GM18499 (cell line): ENCODE results near the gene UIMC1.

Experiments used
- ATAC-seq: cut with Tn5 transposase; IDR thresholded peaks from one replicate; pipeline ENCODE4 v1.9.1; 2021; ENCODE audit warnings: moderate number of reproducible peaks; ENCODE audit not compliant: insufficient read depth, unreplicated experiment

UIMC1 gene

DNA sequence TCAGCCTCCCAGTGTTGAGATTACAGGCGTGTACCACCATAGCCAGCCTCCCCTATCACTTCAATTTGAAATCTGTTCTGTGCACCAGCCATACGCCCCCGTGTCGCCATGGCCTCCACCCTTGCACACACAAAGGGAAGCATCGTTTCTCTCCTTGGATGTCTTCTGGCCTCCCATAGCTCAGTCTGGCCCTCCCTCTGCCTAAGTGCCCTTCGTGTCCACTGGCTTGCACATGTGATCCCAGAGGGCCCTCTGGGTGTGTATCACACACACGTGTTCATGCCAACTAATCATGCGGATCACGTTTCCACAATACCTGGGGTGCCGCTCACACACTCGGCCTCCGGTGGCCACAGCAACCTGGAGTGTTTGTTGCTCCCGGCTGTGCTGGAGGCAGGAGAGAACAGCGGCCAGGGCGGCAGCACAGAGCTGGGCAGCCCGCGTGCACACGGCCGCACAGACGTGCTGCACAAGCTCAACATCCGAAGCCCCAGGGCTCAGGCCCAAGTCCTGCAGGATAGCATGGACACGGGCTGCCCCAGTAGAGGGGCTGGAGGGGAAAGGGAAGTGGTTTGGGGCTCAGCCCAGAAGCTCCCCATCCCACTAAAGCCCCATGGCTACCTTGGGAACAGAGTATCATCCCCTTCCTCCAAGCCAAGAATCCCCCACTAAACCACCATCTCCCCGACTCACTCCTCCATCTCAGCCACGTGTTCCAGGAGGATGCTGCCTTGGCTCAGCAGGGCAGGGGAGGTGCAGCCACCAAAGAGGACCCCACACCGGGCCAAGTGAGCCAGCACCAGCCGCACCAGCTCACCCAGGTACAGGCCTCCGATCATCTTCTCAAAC lies 118.3 kb downstream of the UIMC1 start:
- ATAC-seq, result no peak

DNA sequence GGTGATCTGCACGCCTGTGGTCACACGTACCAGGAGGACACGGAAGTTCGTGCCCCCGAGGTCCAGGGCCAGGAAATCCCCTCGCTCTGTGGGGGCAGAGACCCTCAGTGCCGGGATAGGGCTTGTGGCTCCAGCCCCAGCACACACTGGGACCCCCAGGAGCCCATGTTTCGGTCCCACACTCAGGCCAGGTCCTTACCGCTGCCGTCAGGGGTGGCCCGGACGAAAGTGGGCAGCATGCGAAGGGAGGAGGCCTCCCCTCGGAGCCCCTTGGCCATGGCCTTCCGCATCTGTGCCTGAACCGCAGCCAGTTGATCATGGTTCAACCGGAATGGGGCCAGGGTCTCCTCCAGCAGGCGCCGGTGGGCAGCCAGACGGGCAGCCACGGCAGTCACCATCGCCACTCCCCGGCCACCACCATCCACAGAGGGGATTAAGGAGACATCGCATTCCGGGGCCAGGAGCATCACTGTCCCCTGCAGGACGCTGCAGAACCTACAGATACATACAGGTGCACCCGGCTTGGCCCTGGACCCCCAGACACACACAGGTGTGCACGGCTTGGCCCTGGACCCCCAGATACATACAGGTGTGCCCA lies 119.2 kb downstream of the UIMC1 start:
- no peak for ATAC-seq

DNA sequence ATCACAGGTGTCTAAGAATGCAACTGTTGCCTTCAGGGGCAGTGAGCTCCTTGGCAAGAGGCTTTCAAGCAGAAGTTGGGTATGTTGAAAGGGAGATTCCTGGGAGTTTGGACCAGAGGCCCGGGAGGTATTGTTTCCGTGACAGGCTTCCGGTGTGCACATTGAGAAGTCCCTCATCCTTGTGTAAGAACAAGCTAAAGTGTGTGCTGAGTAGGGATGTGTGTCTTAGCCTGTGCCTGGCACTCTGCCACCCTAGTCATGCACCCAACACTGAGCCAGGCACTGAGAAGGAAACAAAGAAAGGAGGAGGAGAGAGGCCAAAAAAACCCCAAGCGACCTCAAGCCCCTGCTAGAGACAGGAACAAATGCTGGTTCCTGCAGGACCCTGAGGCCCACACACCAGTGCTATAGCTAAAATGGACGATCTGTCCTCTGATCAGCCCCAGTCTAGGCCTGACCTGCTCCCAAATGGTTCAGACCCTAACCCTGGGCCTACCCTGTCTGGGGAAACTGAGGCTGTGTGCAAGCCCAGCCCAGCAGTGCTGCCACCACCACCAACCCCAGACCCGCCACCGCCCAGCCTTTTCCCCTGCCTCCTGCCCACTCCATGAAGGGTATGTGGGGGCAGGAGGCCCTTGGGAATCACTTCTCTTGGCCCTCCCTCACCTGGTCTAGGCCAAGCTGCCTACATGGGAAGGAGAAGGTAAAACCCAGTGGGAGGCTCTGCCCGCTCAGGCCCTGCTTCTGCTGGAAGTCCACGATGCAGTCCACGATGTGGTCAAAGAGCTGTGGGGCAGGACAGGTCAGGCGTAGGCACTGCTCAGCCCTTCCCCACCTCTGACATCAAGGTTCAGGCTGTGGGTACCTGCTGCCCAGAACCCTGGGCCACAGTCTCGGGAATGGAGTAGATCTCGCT lies 120.0 kb downstream of the UIMC1 start:
- ATAC-seq, result no peak

DNA sequence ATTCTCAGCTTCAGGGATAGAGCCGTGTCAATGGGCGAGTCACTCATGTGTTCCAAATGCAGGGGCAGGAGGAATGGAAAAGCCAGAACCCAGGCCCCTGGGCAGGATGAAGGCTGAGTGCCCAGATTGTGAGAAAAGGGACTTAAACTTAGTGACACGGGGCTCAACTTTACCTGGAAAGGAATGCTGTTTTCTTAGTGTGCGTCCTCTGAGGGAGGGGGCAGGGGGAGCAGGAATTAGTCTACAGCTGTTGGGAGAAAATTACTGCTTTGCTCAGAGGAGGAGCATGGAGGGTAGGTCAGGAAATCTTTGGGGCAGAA lies 122.0 kb downstream of the UIMC1 start:
- no peak for ATAC-seq

DNA sequence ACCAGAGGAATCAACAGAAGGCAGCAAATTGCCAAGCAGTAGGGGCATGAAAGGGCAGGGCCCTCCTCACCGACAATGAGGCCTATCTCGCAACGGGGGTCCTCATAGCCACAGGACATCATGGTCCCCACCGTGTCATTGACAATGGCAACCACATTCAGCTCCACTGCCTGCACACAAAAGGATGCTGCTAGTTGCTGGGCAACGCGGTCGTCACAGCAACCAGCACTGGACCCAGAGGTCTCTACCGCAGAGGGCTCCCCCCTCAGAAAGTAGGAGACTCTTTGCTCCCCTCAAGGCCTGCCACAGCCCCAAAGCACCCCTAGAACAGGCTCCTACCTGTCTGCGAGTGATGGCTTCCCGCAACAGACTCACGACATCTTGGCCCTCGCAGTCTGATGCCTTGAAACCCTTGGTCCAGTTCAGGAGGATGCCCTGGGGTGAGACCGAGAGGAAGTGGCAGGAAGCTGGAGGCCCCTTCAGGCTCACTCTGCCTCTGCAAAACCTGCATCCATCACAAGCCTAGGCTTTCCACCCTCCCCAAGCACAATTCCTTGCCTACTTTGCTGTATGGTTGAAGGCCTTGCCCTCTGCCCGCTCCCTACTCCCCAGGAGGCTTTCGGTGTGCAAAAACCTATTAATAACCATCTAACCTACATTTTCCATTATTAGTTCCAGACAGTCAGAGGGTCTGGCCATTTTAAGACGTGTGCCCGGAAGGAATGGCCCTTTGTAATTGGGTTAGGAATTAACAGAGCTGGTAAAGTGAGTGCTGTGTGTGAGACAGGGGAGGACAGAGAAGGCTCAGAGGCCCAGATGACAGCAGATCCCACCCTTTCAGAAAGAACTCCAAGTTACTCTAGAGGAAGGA lies 122.6 kb downstream of the UIMC1 start:
- no peak for ATAC-seq

DNA sequence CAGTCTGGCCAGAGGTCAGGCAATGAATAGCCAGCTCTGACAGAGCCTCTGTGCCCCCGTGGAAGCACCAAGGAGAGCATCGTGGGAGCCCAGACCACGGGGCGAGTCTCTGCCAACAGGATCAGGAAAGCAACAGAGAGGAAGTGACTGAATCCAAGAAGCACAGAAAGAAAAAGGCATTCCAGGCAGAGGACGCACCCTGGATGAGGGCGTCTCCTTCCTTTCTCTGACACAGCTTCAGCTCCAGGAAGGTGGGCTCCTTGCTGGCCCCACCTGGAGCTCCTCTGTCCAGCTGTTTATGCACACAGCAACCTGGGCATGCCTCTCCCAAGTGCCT lies 124.0 kb downstream of the UIMC1 start:
- ATAC-seq, result no peak

DNA sequence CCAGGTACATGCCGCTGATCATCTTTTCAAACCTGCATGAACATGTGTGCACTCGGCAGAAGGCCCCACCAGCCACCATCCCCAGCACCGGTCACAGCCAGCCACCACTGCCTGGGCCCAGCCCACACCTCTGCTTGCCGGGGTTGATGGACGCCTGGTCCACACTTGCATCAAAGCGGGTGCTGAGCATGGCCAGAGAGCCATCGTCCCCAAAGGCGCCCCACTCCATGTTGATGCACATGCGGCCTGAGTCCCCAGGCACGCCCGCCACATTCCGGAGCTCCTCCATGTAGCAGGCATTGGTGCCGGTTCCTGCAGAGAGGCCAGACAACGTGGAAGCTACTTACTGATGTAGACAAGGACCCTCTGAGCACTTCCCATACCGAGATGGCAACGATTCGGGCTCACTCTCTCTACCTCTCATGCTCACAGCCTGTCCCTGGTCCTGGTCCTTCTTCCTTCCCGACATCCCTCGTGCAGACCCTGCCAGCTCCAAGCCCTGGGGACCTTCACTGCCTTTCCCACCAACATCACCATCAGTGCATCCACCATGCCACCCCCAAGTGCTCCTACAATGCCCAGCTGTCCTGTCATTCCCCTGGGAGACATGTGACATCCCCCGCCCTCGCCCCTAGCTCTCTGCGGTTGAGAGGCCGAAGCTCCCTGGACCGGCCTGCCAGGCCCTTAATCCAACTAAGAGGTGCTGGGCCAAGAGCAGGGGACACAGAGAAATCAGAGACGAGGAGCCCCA lies 124.6 kb downstream of the UIMC1 start:
- ATAC-seq, result no peak

DNA sequence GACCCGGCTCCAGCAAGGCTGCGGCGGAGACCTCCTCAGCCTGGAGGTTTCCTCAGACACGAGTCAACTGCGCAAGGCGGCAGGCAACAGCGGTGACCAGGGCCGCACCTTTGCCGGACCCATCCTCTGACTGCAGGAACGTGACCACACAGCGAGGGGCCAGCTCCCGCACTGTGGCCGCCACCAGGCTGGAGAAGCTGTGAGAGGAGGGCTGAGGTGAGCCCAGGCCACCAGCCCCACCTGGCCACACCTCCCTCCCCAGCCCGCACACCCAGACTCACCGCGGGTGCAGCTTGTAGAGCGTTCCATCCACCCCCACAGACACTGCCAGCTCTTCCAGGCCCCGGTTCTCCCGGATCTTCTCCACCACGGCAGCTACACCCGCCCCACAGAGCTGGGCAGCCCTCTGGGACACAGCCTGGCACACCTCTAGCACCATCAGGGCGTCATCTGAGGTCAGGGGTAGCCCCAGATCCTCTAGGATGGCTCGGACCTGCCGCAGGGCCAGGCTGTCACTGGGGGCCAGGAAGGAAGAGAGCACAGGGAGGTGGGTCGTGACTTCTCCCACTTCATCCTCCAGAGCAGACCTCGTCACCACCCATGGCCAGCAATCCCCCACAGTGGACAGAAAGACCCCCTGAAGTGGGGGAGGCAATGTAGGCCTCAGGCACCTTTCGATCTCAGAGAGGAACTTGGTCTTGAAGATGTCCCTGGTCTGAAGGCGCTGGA lies 125.4 kb downstream of the UIMC1 start:
- no peak for ATAC-seq

DNA sequence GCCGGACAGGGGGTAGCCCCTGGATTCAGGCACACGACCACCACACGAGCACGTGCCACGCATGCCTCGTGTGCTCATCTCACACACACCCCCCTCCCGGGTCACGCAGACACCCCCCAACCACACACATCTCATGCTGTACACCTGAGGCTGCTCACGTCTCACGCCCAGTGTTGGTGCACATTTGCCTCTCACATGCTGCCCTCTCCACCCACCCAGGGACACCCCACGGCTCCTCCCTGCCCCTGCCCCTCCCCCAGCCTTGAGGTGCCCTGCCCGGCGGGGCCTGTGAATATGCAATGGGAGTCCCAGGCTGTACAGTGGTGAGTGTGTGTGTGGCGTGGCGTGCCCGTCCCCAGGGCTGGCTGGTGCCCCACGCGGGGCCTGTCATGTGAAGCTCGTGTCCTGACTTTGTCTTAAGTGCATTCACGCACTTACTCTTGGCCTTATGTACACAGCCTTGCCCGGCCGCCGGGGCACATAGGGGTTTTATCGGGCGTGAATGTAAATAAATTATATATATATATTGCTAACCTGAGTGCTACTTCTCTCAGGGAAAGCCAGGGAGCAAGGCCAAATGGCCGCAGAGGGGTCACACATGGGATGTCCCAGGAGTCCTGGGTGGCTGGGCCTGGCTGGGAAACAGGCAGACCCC lies 126.1 kb downstream of the UIMC1 start:
- no peak for ATAC-seq

DNA sequence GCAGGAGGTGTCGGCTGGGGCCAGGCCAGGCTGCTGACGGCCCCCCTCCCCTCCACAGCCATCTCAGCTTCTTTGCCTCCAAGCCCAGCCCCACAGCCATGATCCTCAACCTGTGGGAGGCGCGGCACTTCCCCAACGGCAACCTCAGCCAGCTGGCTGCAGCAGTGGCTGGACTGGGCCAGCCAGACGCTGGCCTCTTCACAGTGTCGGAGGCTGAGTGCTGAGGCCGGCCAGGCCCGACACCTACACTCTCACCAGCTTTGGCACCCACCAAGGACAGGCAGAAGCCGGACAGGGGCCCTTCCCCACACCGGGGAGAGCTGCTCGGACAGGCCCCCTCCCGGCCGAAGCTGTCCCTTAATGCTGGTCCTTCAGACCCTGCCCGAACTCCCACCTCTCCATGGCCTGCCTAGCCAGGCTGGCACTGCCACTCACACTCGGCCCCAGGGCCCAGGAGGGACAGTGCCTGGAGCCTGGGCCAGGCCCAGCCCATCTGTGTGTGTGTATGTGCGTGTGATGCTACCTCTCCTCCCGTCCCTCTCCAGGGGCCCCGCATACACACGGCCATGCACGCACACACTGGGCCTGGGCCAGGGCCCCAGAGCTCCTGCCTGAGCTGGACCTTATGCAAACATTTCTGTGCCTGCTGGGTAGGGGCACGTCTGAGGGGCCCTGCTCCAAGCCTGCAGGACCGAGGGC lies 126.8 kb downstream of the UIMC1 start:
- no peak for ATAC-seq

DNA sequence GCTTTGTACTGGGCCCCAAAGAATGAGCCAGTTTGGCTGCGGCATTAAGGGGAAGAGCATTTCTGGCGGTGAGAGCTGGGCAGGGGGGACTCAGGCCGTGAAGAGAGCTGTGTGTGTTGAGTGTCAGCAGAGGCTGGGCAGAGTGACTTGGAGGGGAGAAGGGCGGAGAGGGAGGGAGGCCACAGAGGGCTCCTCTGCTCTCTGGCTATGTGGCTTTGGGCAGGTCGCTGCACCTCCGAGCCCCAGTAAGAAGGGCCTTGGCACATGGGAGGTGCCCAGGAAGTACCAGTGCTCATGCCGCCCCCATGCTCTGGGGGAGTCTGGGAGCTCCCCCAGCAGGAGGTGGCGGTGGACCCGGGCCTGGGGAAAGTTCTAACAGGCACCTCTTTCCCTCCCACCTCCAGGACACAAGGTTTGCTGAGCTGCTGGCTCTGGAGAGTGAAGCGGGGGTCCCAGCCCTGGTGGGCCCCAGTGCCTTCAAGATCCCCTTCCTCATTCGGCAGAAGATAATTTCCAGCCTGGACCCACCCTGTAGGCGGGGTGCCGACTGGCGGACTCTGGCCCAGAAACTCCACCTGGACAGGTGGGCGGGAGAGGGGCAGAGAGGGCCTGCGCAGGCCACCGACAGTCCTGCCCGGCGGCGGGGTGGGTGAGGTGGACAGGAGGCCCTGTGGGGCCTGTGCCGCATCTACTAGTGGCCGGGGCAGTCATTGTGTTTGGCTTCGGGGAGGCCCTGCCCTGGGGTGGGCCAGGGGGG lies 127.5 kb downstream of the UIMC1 start:
- ATAC-seq, result no peak

DNA sequence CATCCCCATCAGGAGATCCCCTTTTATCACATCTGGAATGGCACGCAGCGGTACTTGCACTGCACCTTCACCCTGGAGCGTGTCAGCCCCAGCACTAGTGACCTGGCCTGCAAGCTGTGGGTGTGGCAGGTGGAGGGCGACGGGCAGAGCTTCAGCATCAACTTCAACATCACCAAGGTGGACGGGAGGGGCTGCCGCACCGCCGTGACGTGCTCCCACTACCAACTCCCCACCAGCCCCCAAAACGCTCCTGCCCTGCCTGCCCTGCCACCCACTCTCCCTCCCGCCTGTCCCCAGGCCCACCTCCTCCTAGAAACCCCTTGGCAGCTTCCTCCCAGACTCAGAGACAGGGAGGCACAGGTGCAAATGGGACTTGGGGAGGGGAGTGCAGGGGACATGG lies 128.1 kb downstream of the UIMC1 start:
- ATAC-seq, result no peak

DNA sequence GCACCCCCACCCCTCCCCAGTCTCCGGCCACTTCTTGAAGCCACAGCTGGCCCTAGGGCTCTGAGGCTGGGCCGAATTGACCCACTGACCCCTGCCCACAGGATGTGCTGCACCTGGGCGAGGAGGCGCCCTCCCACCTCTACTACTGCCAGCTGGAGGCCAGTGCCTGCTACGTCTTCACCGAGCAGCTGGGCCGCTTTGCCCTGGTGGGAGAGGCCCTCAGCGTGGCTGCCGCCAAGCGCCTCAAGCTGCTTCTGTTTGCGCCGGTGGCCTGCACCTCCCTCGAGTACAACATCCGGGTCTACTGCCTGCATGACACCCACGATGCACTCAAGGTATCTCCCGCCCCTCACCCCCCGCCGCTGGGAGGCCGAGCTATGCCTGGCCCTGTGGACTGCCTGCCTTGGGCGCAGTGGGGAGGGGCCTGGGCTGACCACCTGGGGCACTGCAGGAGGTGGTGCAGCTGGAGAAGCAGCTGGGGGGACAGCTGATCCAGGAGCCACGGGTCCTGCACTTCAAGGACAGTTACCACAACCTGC lies 128.7 kb downstream of the UIMC1 start:
- ATAC-seq, result no peak

DNA sequence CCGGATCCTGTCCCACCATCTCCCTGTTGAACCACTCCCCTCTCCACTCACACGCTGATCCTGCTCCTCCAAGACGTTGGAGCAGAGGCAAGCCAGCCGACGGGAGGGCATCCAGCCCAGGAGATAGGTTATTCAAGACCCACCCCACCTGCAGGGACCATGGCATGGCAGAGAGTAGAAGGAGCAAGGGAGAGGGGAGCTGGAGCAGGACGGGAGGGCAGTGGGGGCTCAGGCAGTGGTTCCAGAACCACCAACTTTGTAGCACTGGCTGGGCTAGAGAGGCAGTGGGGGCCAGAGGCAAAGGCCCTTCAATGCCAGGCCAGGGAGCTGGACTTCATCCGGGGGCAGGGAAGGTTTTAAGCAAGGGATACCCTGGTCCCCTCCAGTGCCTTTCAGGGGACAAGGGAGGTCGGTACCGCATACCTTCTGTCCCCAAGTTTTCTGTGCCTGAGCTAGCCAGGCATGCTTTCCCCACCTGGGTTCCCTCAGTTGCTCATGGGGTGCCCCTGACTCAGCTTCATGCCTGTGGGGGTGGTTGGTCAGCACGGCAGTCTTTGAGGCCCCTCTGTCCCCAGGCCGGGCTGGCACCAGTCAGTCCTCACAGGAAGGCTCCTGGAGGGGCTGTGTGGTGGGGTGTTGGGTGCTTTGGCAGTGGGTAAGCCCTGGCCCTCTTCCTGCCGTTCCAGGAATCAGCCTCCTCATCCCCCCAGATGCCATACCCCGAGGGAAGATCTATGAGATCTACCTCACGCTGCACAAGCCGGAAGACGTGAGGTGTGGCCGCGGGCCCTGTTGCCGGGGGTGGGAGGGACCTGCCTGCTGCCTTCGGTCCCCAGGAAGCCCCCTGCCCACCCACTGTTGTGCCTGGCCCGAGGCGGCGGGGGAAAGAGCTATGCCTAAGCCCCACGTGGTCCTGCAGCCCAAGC lies 129.8 kb downstream of the UIMC1 start:
- ATAC-seq, result no peak

DNA sequence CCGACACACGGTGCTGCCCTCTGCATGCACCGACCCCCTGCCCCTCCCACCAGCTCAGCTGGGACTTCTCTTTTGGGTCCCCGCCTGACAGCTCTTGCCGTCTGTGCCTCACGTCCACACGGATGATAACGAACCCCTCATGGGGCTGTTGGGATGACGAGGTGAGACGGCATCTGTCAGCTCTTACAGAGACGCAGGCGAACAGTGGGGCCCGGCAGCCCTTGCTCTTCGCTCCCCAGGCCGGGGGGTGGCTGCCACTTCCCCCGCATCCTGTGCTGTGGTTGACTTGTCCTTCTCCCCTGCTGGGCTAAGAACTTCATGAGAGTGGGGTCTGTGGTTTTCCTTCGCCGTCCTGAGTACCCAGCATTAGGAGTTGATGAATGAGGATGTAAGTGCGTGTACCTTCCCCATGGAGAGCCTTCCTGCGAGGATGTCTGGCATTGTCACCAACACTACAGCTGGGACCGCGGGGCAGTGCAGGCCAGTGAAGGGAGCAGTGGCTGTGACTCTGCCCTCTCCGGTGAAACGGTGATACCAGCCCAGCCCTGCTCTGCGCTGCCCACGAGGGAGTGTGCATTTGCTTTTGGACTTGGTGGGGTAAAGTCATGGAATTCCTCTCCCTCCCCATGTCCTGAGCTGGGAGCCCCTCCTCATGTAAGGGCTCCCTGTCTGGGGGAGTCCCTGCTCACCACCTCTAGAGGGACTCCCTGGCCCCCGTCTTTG lies 130.6 kb downstream of the UIMC1 start:
- no peak for ATAC-seq
